Activated naive CD8-positive, alpha-beta T cell treated with anti-CD3 and anti-CD28 coated beads, Interleukin-2, amount 50 U/mL, for 24 hours (primary cell): ENCODE measurements around the gene GRB2.
"Not testable (repeated sequence)": the region's sequence is repeated elsewhere in the genome, so short reads cannot be mapped to it uniquely, and the experiment has no call there.

Experiments
- ATAC-seq: fragments of 150-1000 bp; cut with Tn5 transposase; one replicate; pipeline ENCODE4 v1.10.0; 2021
- DNase-seq: peaks from one replicate; pipeline ENCODE4 v3.0.0; 2021
- H3K27ac Mint-ChIP-seq: one replicate; pipeline ENCODE4 v1.8.0; 2021; ENCODE audit warnings: mild to moderate bottlenecking, mixed read lengths
- H3K27me3 Mint-ChIP-seq: one replicate; pipeline ENCODE4 v1.8.0; 2021; ENCODE audit warnings: mixed read lengths
- H3K36me3 Mint-ChIP-seq: one replicate; pipeline ENCODE4 v1.8.0; 2021; ENCODE audit warnings: low read depth, mixed read lengths
- H3K4me1 Mint-ChIP-seq: one replicate; pipeline ENCODE4 v1.8.0; 2021; ENCODE audit warnings: mixed read lengths
- H3K4me3 Mint-ChIP-seq: one replicate; pipeline ENCODE4 v1.8.0; 2021; ENCODE audit warnings: mild to moderate bottlenecking, moderate library complexity, mixed read lengths
- H3K9me3 Mint-ChIP-seq: one replicate; pipeline ENCODE4 v1.8.0; 2021; ENCODE audit warnings: mixed read lengths

GRB2 gene

GRCh38 chr17:75289832-75290337 is 115.6 kb downstream of the GRB2 start:
- peaks cover 1% of the 10 kb centered on the region for H3K27me3 Mint-ChIP-seq
- ATAC-seq = peak; percentile 5
- peaks cover 44% of the 10 kb centered on the region for H3K4me1 Mint-ChIP-seq
- peak overlapping the region; percentile 95 for H3K4me3 Mint-ChIP-seq
- H3K36me3 Mint-ChIP-seq = peaks cover 25% of the 10 kb centered on the region
- H3K27ac Mint-ChIP-seq = peak overlapping the region; percentile 100
- peak; percentile 69 for DNase-seq
- H3K9me3 Mint-ChIP-seq = no peaks in the 10 kb centered on the region

- peak within 1 kb of the TSS; percentile 95 for H3K4me3 Mint-ChIP-seq
- H3K4me1 Mint-ChIP-seq = peaks cover 39% of the 10 kb centered on the region
- H3K36me3 Mint-ChIP-seq = peaks cover 26% of the 10 kb centered on the region
- DNase-seq (peak; percentile 95), ATAC-seq (peak; percentile 95)
- no peaks in the 10 kb centered on the region for H3K9me3 Mint-ChIP-seq
- H3K27ac Mint-ChIP-seq = peak within 1 kb of the TSS; percentile 100
- H3K27me3 Mint-ChIP-seq = peaks cover 1% of the 10 kb centered on the region
These were observed 116.2 kb downstream of the GRB2 start, which contains the start of gene SLC25A19 for GRCh38 chr17:75289115-75289831. Gene SLC25A19 (minus strand): TSS chr17:75289433. CDS start chr17:75286764, 2,669 bp downstream.

GRCh38 chr17:75288770-75289114 is 116.7 kb downstream of the GRB2 start:
- H3K27me3 Mint-ChIP-seq = peaks cover 1% of the 10 kb centered on the region
- H3K4me3 Mint-ChIP-seq = peak overlapping the region; percentile 95
- H3K9me3 Mint-ChIP-seq = no peaks in the 10 kb centered on the region
- peaks cover 28% of the 10 kb centered on the region for H3K36me3 Mint-ChIP-seq
- peak; percentile 21 for ATAC-seq
- DNase-seq = peak; percentile 56
- H3K27ac Mint-ChIP-seq = peak overlapping the region; percentile 100
- H3K4me1 Mint-ChIP-seq = peaks cover 37% of the 10 kb centered on the region

- ATAC-seq (no peak), DNase-seq (no peak)
- H3K4me3 Mint-ChIP-seq = peak overlapping the region; percentile 95
- H3K27ac Mint-ChIP-seq = peak overlapping the region; percentile 100
- H3K36me3 Mint-ChIP-seq = peaks cover 32% of the 10 kb centered on the region
- peaks cover 37% of the 10 kb centered on the region for H3K4me1 Mint-ChIP-seq
- peaks cover 1% of the 10 kb centered on the region for H3K27me3 Mint-ChIP-seq
- H3K9me3 Mint-ChIP-seq = no peaks in the 10 kb centered on the region
These were observed 117.1 kb downstream of the GRB2 start for GRCh38 chr17:75288359-75288758.

GRCh38 chr17:75287221-75287620 is 118.3 kb downstream of the GRB2 start:
- DNase-seq (no peak), ATAC-seq (no peak)
- Mint-ChIP-seq H3K27me3 (peaks cover 1% of the 10 kb centered on the region), H3K27ac (peak overlapping the region; percentile 52), H3K36me3 (peaks cover 34% of the 10 kb centered on the region), H3K4me1 (peaks cover 37% of the 10 kb centered on the region), H3K4me3 (peak overlapping the region; percentile 95), H3K9me3 (no peaks in the 10 kb centered on the region)

DNA sequence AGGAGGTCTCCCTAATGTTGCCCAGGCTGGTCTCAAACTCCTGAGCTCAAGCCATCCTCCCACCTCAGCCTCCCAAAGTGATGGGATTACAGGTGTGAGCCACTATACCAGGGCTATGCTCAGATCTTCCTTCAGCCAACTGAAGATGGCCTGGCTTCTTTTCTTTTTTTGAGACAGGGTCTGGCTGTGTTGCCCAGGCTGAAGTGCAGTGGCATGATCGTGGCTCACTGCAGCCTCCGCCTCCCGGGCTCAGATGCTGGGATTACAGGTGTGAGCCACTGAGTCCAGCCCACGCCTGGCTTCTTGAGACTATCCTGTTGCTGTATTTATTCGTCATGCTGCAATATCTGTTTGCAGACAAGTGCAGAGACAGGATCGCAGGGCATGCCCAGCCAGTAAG is 120.4 kb downstream of the GRB2 start:
- H3K36me3 Mint-ChIP-seq = peaks cover 45% of the 10 kb centered on the region
- H3K27ac Mint-ChIP-seq = no peak overlapping the region

DNA sequence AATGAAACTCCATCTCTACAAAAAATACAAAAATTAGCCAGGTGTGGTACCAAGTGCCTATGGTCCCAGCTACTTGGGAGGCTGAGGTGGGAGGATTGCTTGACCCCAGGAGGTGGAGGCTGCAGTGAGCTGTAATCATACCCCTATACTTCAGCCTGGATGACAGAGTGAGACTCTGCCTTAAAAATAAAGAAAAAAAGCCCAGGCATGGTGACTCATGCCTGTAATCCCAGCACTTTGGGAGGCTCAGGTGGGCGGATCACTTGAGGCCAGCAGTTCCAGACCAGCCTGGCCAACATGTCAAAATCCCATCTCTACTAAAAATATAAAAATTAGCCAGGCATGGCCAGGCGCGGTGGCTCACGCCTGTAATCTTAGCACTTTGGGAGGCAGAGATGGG is 125.3 kb downstream of the GRB2 start:
- not testable (repeated sequence) for ATAC-seq, H3K27ac Mint-ChIP-seq
- peaks cover 30% of the 10 kb centered on the region for H3K36me3 Mint-ChIP-seq

More for the DNA sequence above, 120.4 kb downstream of the GRB2 start:
- no peak for DNase-seq
- peaks cover 27% of the 10 kb centered on the region for H3K4me1 Mint-ChIP-seq
- peaks cover 1% of the 10 kb centered on the region for H3K27me3 Mint-ChIP-seq
- H3K4me3 Mint-ChIP-seq = no peak overlapping the region
- no peaks in the 10 kb centered on the region for H3K9me3 Mint-ChIP-seq
- no peak for ATAC-seq

GRCh38 chr17:75277664-75278071 is 127.8 kb downstream of the GRB2 start:
- peaks cover 8% of the 10 kb centered on the region for H3K4me1 Mint-ChIP-seq
- peaks cover 31% of the 10 kb centered on the region for H3K36me3 Mint-ChIP-seq
- no peak overlapping the region for H3K27ac Mint-ChIP-seq
- H3K4me3 Mint-ChIP-seq = no peak overlapping the region
- no peaks in the 10 kb centered on the region for H3K9me3 Mint-ChIP-seq
- ATAC-seq = no peak
- no peaks in the 10 kb centered on the region for H3K27me3 Mint-ChIP-seq
- DNase-seq = no peak

More for the DNA sequence above, 125.3 kb downstream of the GRB2 start:
- not testable (repeated sequence) for H3K9me3 Mint-ChIP-seq, H3K4me3 Mint-ChIP-seq, H3K4me1 Mint-ChIP-seq, H3K27me3 Mint-ChIP-seq, DNase-seq

DNA sequence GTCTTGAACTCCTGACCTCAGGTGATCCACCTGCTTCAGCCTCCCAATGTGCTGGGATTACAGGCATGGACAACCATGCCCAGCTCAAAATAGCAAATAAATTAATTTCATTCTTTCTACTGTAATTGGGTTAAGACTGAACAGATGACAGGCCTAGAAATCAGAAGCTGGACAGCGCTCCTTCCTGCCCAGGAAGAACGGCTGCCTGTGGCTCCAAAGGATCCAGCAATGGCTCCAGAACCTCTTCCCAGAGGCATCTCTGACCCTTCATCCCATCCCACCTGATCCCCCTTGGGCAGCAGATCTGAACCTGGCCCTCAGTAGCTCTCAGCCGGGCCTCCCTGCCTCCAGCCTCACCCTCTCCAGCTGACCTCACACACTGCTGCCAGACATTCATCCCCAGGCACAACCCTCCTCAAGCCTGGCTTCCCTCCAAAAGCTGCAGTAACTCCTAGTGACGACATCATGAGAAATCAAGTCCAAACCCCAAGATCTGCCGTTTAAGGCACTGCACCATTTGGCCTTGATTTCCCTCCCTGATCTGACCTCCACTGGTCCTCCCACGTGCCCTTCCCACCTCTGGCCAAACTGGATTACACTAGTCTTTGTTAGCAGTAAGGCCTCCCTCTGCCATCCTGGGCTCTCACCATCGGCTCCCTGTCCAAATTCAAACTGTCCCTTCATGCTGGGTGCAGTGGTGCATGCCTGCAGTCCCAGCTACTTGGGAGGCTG is 131.3 kb downstream of the GRB2 start:
- no peak for ATAC-seq
- no peaks in the 10 kb centered on the region for H3K9me3 Mint-ChIP-seq
- peaks cover 25% of the 10 kb centered on the region for H3K4me1 Mint-ChIP-seq
- H3K4me3 Mint-ChIP-seq = no peak overlapping the region
- no peaks in the 10 kb centered on the region for H3K27me3 Mint-ChIP-seq
- no peak for DNase-seq
- peaks cover 23% of the 10 kb centered on the region for H3K36me3 Mint-ChIP-seq
- no peak overlapping the region for H3K27ac Mint-ChIP-seq

- Mint-ChIP-seq H3K27me3 (no peaks in the 10 kb centered on the region), H3K4me3 (peak overlapping the region; percentile 86), H3K36me3 (peaks cover 21% of the 10 kb centered on the region), H3K27ac (peak overlapping the region; percentile 67), H3K4me1 (peaks cover 28% of the 10 kb centered on the region), H3K9me3 (no peaks in the 10 kb centered on the region)
- DNase-seq (no peak), ATAC-seq (no peak)
These were observed 132.7 kb downstream of the GRB2 start for GRCh38 chr17:75272848-75273184.

DNA sequence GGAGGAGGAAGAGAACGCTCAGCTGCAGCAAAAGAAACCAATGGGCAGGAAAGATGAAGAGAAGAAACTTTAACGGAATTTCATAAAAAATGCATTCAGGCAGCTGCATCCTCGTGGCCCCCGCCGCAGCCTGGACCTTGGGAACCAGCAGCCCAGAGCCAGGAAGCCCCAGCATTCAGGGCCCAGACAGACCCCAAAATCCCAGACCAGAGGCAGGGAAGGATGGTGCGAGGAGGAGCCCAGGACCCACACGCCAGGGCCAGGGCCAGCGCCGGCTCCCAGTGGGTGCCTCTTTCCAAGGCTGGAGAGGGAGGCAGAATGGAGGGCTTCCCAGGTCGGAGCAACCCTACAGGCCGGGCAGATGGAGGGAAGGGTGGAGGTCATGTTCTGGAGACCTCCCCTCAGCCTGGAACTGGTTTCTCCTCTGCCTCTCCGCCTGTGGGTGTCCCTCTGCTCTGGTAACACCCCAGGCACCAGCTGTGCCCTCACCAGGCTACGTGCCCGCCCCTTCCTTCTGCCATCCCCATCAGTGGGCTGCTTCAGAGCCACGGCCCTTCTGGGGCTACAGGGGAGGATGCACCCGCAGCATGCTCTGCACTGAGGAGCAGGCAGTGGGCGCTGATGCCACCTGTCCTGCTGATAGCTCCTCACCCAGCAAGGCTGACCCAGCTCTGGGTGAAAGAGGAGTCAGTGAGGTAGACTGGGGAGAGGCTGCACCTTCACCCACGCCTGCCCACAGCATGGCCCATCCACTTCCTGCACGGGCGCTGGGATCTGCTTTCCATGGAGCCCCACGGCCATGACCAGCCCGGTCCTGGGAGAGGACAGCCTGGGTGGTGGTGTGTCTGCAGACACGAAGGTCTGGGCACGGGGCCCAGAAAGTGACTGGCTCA is 133.3 kb downstream of the GRB2 start:
- peak overlapping the region; percentile 86 for H3K27ac Mint-ChIP-seq
- ATAC-seq = peak; percentile 4
- H3K4me3 Mint-ChIP-seq = peak overlapping the region; percentile 86
- DNase-seq = no peak
- no peaks in the 10 kb centered on the region for H3K27me3 Mint-ChIP-seq
- no peaks in the 10 kb centered on the region for H3K9me3 Mint-ChIP-seq
- H3K4me1 Mint-ChIP-seq = peaks cover 28% of the 10 kb centered on the region
- H3K36me3 Mint-ChIP-seq = peaks cover 21% of the 10 kb centered on the region

GRCh38 chr17:75271233-75271954 is 134.1 kb downstream of the GRB2 start:
- H3K36me3 Mint-ChIP-seq = peaks cover 23% of the 10 kb centered on the region
- peak; percentile 93 for DNase-seq

DNA sequence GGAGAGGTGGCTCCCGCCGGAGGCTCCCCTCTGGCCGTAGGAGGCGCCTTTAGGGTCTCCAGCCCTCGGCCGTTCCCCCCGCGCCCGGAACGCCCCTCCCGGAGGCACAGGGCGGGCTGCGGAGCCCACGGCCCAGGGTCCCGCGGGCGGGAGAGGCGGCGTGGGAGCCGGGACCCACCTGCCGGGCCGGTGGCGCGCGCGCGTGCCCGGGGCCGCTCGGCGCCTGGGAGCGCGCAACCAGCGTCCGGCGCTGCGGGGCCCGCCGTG is 134.6 kb downstream of the GRB2 start, which contains the start of gene MIF4GD:
MIF4GD (minus strand) TSS at position 266 of the 267 bp plus-strand sequence. CDS start 1,036 bp downstream, outside the sequence.
- DNase-seq = no peak
- Mint-ChIP-seq H3K9me3 (no peaks in the 10 kb centered on the region), H3K27ac (peak within 1 kb of the TSS; percentile 86), H3K27me3 (no peaks in the 10 kb centered on the region), H3K4me3 (peak within 1 kb of the TSS; percentile 86), H3K4me1 (peaks cover 28% of the 10 kb centered on the region), H3K36me3 (peaks cover 27% of the 10 kb centered on the region)
- no peak for ATAC-seq

More at GRCh38 chr17:75271233-75271954, 134.1 kb downstream of the GRB2 start:
- peak; percentile 76 for ATAC-seq
- Mint-ChIP-seq H3K27ac (peak overlapping the region; percentile 86), H3K27me3 (no peaks in the 10 kb centered on the region), H3K9me3 (no peaks in the 10 kb centered on the region), H3K4me3 (peak overlapping the region; percentile 86), H3K4me1 (peaks cover 28% of the 10 kb centered on the region)
